ENCODE data around the gene SLC1A2. TPM values are rescaled to one million over a fixed set of nuclear protein-coding genes. Genes with fewer than 3 reads are reported as not detected.

Gene SLC1A2
- total RNA-seq, 4 donors from 2014 or later: 0.65 to 1.3 (median 0.68) TPM; not detected in 1

DNA sequence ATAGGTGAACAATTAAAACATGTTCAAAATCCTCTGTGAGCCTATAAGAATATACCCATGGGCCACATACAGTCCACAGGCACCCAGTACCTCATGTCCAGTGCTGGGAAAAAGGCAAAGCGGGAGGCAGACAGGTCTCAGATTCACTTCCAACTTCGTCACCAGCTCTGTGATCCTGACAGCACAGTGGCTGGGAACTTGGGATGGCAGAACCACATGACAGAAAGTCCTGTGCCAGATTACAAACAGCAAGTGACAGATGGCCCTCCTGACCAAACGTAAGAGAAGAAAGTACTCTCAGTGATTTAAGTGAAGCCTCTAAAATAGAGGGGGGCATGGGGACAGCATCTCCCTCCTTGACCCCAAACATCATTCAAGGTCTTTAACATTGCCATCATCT lies 5.8 kb downstream of the SLC1A2 start:
- TF ChIP-seq, protein P1, sequence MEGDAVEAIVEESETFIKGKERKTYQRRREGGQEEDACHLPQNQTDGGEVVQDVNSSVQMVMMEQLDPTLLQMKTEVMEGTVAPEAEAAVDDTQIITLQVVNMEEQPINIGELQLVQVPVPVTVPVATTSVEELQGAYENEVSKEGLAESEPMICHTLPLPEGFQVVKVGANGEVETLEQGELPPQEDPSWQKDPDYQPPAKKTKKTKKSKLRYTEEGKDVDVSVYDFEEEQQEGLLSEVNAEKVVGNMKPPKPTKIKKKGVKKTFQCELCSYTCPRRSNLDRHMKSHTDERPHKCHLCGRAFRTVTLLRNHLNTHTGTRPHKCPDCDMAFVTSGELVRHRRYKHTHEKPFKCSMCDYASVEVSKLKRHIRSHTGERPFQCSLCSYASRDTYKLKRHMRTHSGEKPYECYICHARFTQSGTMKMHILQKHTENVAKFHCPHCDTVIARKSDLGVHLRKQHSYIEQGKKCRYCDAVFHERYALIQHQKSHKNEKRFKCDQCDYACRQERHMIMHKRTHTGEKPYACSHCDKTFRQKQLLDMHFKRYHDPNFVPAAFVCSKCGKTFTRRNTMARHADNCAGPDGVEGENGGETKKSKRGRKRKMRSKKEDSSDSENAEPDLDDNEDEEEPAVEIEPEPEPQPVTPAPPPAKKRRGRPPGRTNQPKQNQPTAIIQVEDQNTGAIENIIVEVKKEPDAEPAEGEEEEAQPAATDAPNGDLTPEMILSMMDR (IDR thresholded peaks at IDR 0.05; ENCODE audit: low read depth): no peak

DNA sequence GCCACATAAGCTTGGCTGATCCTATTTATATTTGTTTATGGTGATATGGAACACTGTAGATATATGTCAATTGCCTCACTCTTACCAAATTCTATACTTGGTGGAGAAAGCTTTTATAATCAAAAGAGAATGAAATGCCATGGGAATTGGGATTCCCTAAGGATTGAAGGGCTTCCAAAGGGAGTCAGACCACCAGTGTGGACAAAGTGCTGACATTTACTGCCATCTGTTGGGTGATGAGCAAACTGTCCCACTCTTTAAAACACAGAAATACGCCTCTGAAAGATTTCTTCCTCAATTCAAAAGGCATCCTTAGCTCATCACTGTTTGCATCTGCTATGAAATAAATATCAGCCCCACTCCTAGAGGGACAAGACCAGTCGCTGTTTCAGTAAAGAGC lies 7.1 kb downstream of the SLC1A2 start:
- TF ChIP-seq, protein P1 (IDR thresholded peaks at IDR 0.05; ENCODE audit: low read depth): no peak

DNA sequence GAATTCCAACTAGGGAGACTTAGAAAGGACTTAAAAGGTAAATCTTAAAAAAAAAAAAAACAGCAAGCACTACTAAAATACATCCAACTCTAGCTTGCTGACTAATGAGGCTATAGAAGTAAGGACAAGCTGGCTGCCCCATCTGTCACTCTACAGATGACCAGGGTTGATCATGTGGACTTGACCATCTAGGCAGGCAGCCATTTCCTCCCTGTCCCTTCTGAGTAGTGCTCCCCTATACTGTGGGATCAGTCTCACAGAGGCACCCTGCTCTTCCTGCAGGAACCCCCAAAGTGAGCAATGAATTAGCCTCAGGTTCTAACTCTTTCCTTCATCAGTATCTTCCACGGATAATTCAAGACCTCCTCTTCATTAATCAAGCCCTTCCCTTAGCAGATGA lies 12.3 kb downstream of the SLC1A2 start:
- TF ChIP-seq, protein P1 (IDR thresholded peaks at IDR 0.05; ENCODE audit: low read depth): no peak

DNA sequence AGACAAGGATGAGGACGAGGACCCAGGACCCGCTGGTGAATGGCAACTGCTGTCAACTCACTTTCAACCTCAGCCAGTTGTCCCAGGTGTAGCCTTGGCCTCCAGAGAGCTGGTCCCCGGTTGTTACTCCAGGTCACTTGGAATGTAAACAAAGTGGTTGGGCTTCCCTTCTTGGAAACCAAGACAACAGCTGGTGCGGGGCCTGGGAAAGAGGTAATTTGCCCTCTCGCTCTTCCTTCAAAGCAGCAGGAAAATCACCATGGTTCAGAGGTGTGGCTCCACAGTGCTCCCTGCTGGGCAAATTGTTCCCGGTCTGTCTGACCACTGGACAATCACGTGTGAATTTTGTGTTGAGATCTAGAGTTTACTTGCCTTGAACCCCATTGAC lies 15.0 kb downstream of the SLC1A2 start:
- TF ChIP-seq, protein P1 (IDR thresholded peaks at IDR 0.05; ENCODE audit: low read depth): no peak

DNA sequence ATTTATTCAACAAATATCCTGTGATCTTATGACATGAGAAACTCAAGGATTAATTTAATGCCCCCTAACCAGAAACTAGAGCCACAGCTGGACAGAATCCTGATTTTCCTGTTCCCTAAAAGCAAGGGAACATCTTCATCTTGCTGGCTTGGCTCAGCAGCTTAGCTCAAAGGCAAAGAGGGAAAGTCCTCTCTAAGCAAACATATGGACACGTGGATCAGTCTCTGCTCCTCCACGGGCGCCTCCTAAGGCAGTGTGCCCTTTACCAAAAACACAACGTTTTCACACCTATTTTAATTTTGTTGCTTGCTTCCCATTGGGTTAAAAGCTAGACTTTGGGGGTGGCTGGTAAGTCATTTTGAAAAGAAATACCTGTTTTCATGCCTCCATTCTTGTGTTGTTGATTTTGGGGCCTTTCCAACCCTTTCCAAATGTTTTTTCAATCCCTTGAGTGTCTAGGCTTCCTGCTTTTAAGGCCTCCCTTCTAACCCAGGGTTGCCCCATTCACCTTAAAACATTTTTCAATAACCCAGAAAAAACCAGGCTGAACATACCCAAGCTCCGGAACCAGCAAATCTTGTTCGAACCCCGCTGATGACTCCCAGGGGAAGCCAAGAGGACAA lies 15.5 kb downstream of the SLC1A2 start:
- TF ChIP-seq, protein P1 (IDR thresholded peaks at IDR 0.05; ENCODE audit: low read depth): no peak

DNA sequence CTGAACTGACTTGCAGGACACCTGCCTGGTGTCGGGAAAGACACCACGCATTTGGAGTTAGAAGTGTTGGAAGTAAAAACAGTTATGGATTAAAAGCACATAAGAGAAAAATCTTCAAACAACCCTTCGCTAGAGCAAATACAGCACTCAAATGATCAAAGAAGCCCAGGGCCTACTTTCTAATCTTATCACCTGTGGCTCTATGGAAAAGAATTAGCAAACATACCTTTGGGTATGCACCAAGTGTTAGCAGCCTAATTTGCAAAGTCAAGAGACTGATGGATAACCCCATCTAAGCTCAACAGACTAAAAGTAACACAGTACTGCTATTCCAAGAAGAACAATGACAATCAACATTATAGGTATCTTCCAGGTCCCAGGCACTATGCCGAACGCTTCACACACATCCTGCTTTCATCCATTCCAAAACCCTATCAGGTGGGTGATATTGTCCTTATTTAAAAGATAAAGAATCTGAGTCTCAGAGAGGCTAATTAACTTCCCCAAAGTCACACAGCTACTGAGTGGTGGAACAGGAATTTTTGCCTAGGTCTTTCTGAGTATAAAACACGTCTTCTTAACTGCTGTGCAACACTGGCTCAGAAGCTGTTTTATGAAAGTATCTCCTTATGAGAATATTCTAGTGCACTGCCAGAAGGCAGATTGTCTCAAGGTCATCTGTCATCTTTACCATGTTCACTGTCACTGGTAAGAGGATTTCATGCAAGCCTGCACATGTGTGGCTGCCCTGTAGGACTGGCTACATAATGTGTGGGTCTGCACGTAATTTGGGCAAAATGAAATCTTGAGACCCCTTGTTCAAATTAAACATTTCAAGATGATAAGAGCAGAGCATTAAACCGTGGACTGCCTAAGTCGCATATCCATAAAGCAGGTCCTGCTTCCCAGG lies 16.4 kb downstream of the SLC1A2 start:
- TF ChIP-seq, protein P1 (IDR thresholded peaks at IDR 0.05; ENCODE audit: low read depth): no peak

DNA sequence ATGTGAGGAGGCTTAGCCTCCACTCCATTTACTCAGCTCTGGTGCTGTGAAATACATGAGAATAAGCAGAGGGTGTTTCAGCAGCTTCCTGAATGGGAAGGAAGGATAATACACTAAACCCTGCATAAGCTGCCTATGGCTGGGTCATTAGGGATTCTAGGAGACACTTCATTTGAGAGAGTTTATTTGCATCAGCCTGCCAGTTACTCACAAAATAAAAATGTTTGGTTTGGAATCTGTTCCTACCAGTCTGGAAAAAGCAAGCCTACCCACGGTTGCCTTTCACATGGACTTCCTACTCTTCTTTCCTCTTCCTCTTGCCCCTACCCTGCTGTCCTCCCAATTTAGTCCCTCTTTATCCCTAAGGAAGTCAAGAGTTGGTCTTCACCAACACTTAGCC lies 20.5 kb downstream of the SLC1A2 start:
- TF ChIP-seq, protein P1 (IDR thresholded peaks at IDR 0.05; ENCODE audit: low read depth): no peak
